Endothelial cell of umbilical vein (primary cell): ENCODE results near the gene TMEM178B. TPM values are rescaled to one million over a fixed set of nuclear protein-coding genes. Genes with fewer than 3 reads are reported as not detected.

Experiments used
- BruUV-seq: library from RNA; stranded (reverse); fragments of 400-500 nt; replicated peaks from 2 replicates; lab custom pipeline; 2021; lab: Mats Ljungman, UMichigan
- CTCF ChIA-PET: fragments of 300-600, 350-600 bp; sonication (Branson Sonifier 250); formaldehyde crosslinking; loops from one replicate; lab custom pipeline; 2021; ENCODE audit warnings: antibody characterized with exemption, inconsistent platforms; lab: Charles Lee
- POLR2A ChIA-PET: fragments of 300-600, 350-600 bp; sonication (Branson Sonifier 250); formaldehyde crosslinking; loops from one replicate; lab custom pipeline; 2021; ENCODE audit warnings: antibody characterized with exemption, inconsistent platforms; lab: Charles Lee
- DNase-seq: peaks from one replicate; pipeline ENCODE4 v3.0.0-alpha.2; 2011; ENCODE audit warnings: low read depth, low spot score
- FAIRE-seq: peaks from 2 replicates; lab custom pipeline; 2011; peaks lifted over from hg19 to GRCh38; lab: Jason Lieb, UNC
- H2AFZ ChIP-seq: 2 replicates; pipeline ENCODE4 v1.6.0; 2012; ENCODE audit warnings: low read depth, low read length, control low read depth, inconsistent platforms
- H3K27ac ChIP-seq: 2 replicates; pipeline ENCODE4 v1.5.1; 2011; ENCODE audit warnings: low read depth, mild to moderate bottlenecking, control low read depth, low read length, moderate library complexity; ENCODE audit not compliant: insufficient read depth
- H3K27me3 ChIP-seq, 2 experiments: 2 replicates each; pipeline versions ENCODE4 v1.6.0 to v1.6.1; 2011; ENCODE audit warnings: low read length in 2 of 2, mixed read lengths in 1 of 2; ENCODE audit not compliant: control insufficient read depth in 2 of 2, insufficient read depth in 2 of 2
- H3K36me3 ChIP-seq, 2 experiments: 2 replicates in 1 of 2; 3 replicates in 1 of 2; pipeline ENCODE4 v1.5.1; 2011; ENCODE audit warnings: low read length in 2 of 2, mild to moderate bottlenecking in 1 of 2, moderate library complexity in 1 of 2; ENCODE audit not compliant: control insufficient read depth in 2 of 2, insufficient read depth in 2 of 2; ENCODE audit errors: extremely low read depth in 1 of 2
- H3K4me1 ChIP-seq: 3 replicates; pipeline ENCODE4 v1.5.1; 2011; ENCODE audit warnings: mild to moderate bottlenecking, low read length; ENCODE audit not compliant: control insufficient read depth, insufficient read depth; ENCODE audit errors: extremely low read depth
- H3K4me2 ChIP-seq: 2 replicates; pipeline ENCODE4 v1.6.1; 2011; ENCODE audit warnings: low read length, control low read depth, mixed read lengths; ENCODE audit not compliant: insufficient read depth
- H3K4me3 ChIP-seq, 3 experiments: fragments of 200-600 bp in 1 of 3; sonication (generic), shearing (Covaris generic) in 1 of 3; replicated peaks in 1 of 3; 2 replicates each; pipeline ENCODE4 v1.5.1; 2011 to 2016; ENCODE audit warnings: control low read depth in 3 of 3, low read length in 3 of 3, mild to moderate bottlenecking in 2 of 3, inconsistent platforms in 1 of 3, low read depth in 1 of 3, moderate library complexity in 1 of 3; ENCODE audit not compliant: insufficient read depth in 1 of 3
- H3K79me2 ChIP-seq: 2 replicates; pipeline ENCODE4 v1.6.0; 2012; ENCODE audit warnings: low read length, inconsistent platforms; ENCODE audit not compliant: control insufficient read depth, insufficient read depth
- H3K9ac ChIP-seq: replicated peaks from 2 replicates; pipeline ENCODE3; 2011; ENCODE audit warnings: low read length, control low read depth; ENCODE audit not compliant: insufficient read depth; ENCODE audit errors: extremely low read depth
- H3K9me1 ChIP-seq: replicated peaks from 3 replicates; pipeline ENCODE4 v1.6.0; 2011; ENCODE audit warnings: mild to moderate bottlenecking, low read length; ENCODE audit not compliant: control insufficient read depth, insufficient read depth; ENCODE audit errors: extremely low read depth
- H3K9me3 ChIP-seq: replicated peaks from 2 replicates; pipeline ENCODE4 v1.5.1; 2012; ENCODE audit warnings: low read length, inconsistent platforms; ENCODE audit not compliant: control insufficient read depth, insufficient read depth
- H4K20me1 ChIP-seq: replicated peaks from 2 replicates; pipeline ENCODE3; 2011; ENCODE audit warnings: mild to moderate bottlenecking, low read length; ENCODE audit not compliant: control insufficient read depth, insufficient read depth; ENCODE audit errors: extremely low read depth
- CTCF ChIP-seq, 2 donors: IDR thresholded peaks; 1 replicate in 1 of 2; 2 replicates in 1 of 2; pipeline ENCODE4 v1.5.1; 2011; ENCODE audit warnings: low read length in 2 of 2, mild to moderate bottlenecking in 2 of 2, moderate library complexity in 2 of 2, control low read depth in 1 of 2, inconsistent platforms in 1 of 2, low read depth in 1 of 2; ENCODE audit not compliant: insufficient read depth in 1 of 2; ENCODE audit errors: extremely low read depth in 1 of 2
- EZH2 ChIP-seq: IDR thresholded peaks from 2 replicates; pipeline ENCODE4 v1.6.1; 2012; ENCODE audit warnings: borderline replicate concordance, low read depth, mild to moderate bottlenecking, moderate library complexity, low read length, inconsistent platforms; ENCODE audit not compliant: severe bottlenecking
- FOS ChIP-seq: IDR thresholded peaks from 2 replicates; pipeline ENCODE4 v1.6.1; 2011; ENCODE audit warnings: mild to moderate bottlenecking, low read length, moderate library complexity, borderline replicate concordance; ENCODE audit not compliant: insufficient read depth
- GATA2 ChIP-seq: IDR thresholded peaks from 2 replicates; pipeline ENCODE4 v1.7.0; 2011; ENCODE audit warnings: low read depth, mild to moderate bottlenecking, moderate library complexity, mixed read lengths, low read length; ENCODE audit not compliant: insufficient read length, insufficient read depth
- JUN ChIP-seq: IDR thresholded peaks from 2 replicates; pipeline ENCODE4 v1.6.1; 2011; ENCODE audit warnings: borderline replicate concordance, low read depth; ENCODE audit not compliant: insufficient read length, insufficient read depth
- MYC ChIP-seq: IDR thresholded peaks from one replicate; pipeline ENCODE4 v1.6.1; 2011; ENCODE audit warnings: mild to moderate bottlenecking, low read depth, low read length
- POLR2A ChIP-seq: IDR thresholded peaks from 2 replicates; pipeline ENCODE4 v1.6.1; 2012; ENCODE audit warnings: low read depth, mild to moderate bottlenecking, control low read depth, low read length
- POLR2AphosphoS5 ChIP-seq: IDR thresholded peaks from 2 replicates; pipeline ENCODE4 v1.6.1; 2012; ENCODE audit warnings: low read depth, mild to moderate bottlenecking, control low read depth, low read length, moderate library complexity; ENCODE audit not compliant: insufficient read depth
- dilution Hi-C: fragments of 300-500 bp; cut with MboI; formaldehyde crosslinking; loops from one replicate; pipeline ENCODE4 v1.15.0; 2019; ENCODE audit warnings: low sequenced_read_pairs; ENCODE audit not compliant: extremely low pct_ligation_motif_present
- intact Hi-C: fragments of 100-400 bp; cut with micrococcal nuclease; formaldehyde crosslinking; loops from one replicate; pipeline ENCODE4 v1.10.0; 2022
- polyA plus RNA-seq, 4 experiments: library from polyadenylated mRNA; depleted of rRNA in 3 of 4; stranded (reverse) in 3 of 4; unstranded in 1 of 4; fragments of >200 nt; gene quantifications; 2 replicates each; pipeline versions ENCODE4 v1.2.1 to v1.2.3, GENCODE V29; 2011 to 2012; ENCODE audit warnings: missing spikeins in 1 of 4
- total RNA-seq: library from RNA; stranded (reverse); gene quantifications from 2 replicates; pipeline ENCODE4 v1.2.3, GENCODE V29; 2021
- TF ChIP-seq, protein P1 (sequence below): IDR thresholded peaks from 2 replicates; pipeline ENCODE4 v1.6.1; 2011; ENCODE audit not compliant: insufficient read depth, insufficient read length

Gene TMEM178B
- total and polyA plus RNA-seq, 2 donors (not counting 3 experiments of a cell fraction or from before 2014, with no cell fraction given), result not detected

- Histone ChIP-seq H3K4me1 (no peaks in the 10 kb centered on the region), H4K20me1 (no peaks in the 10 kb centered on the region), H3K9ac (no peak overlapping the region), H3K9me3 (no peaks in the 10 kb centered on the region), H3K27me3 (no peaks in the 10 kb centered on the region), H3K4me3 (no peak overlapping the region), H3K36me3 (no peaks in the 10 kb centered on the region), H3K79me2 (no peaks in the 10 kb centered on the region), H3K27ac (no peak overlapping the region), H3K4me2 (no peak overlapping the region), H2AFZ (no peak overlapping the region), H3K9me1 (no peaks in the 10 kb centered on the region)
- TF ChIP-seq EZH2, result no peak
- TF ChIP-seq, protein P1, sequence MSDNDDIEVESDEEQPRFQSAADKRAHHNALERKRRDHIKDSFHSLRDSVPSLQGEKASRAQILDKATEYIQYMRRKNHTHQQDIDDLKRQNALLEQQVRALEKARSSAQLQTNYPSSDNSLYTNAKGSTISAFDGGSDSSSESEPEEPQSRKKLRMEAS, result no peak
- no peak for TF ChIP-seq GATA2
- TF ChIP-seq FOS, result no peak
- TF ChIP-seq POLR2AphosphoS5, result no peak
- no peak for TF ChIP-seq MYC
- TF ChIP-seq POLR2A, result no peak
- ChIA-PET CTCF (no interaction called here), POLR2A (no interaction called here)
- no peak for DNase-seq
- FAIRE-seq, result no peak
- no TSS peak for BruUV-seq
- dilution Hi-C loops (no loop called here), intact Hi-C loops (no loop called here)
These were observed 189.6 kb downstream of the TMEM178B start for GRCh38 chr7:141263508-141263907.

DNA sequence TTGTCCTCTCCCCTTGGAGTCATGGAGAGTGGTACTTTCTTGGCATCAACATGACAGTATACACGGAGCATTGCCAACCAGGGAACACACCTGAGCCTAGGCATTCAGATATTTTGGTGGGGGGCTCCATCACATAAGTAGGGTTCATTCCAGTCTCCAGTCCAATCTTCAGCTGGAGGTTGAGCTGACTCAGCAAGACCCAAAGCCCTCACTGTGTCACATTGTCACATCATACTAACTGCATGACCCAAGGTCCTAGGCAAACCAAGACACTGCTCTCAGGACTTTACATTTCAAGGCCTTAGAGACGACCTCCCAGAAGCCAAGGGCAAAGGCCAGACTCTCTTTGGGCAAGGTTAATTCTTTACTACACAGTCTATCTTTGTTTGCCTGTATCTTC is 190.1 kb downstream of the TMEM178B start:
- Histone ChIP-seq H3K4me2 (no peak overlapping the region), H3K9me3 (no peaks in the 10 kb centered on the region), H3K27me3 (no peaks in the 10 kb centered on the region), H3K36me3 (no peaks in the 10 kb centered on the region), H3K4me3 (no peak overlapping the region), H3K9ac (no peak overlapping the region), H4K20me1 (no peaks in the 10 kb centered on the region), H3K27ac (no peak overlapping the region), H2AFZ (no peak overlapping the region), H3K4me1 (no peaks in the 10 kb centered on the region), H3K79me2 (no peaks in the 10 kb centered on the region), H3K9me1 (no peaks in the 10 kb centered on the region)
- no peak for TF ChIP-seq GATA2
- TF ChIP-seq, protein P1, result no peak
- no peak for TF ChIP-seq EZH2
- TF ChIP-seq MYC, result no peak
- TF ChIP-seq JUN, result no peak
- no peak for TF ChIP-seq FOS
- no peak for TF ChIP-seq CTCF (IDR thresholded peaks at IDR 0.05; ENCODE audit: extremely low read depth in 1 of 2, insufficient read depth in 1 of 2, low read depth in 1 of 2, low read length in 2 of 2)
- no peak for TF ChIP-seq POLR2A
- TF ChIP-seq POLR2AphosphoS5, result no peak
- dilution Hi-C loops (no loop called here), intact Hi-C loops (no loop called here)
- POLR2A ChIA-PET, result no interaction called here
- DNase-seq, result no peak
- no TSS peak for BruUV-seq
- CTCF ChIA-PET, result no interaction called here
- no peak for FAIRE-seq
